ENCODE measurements around the gene PDE2A.

Gene PDE2A

GRCh38 chr11:72546866-72547265 lies 127.4 kb downstream of the PDE2A start:
- H3K4me3 ChIP-seq (ENCODE audit: low read depth, low read length) = no peak overlapping the region
- no peak for TF ChIP-seq CTCF (IDR thresholded peaks at IDR 0.05; ENCODE audit: low read depth, low read length)
- DNase-seq (ENCODE audit: low read depth, low spot score) = no peak
- in situ Hi-C loops (cut with HindIII; ENCODE audit: low sequenced_read_pairs) = no loop called here

- H3K4me3 ChIP-seq (ENCODE audit: low read depth, low read length) = no peak overlapping the region
- in situ Hi-C loops (cut with HindIII; ENCODE audit: low sequenced_read_pairs) = no loop called here
- TF ChIP-seq CTCF (IDR thresholded peaks at IDR 0.05; ENCODE audit: low read depth, low read length) = no peak
- no peak for DNase-seq (ENCODE audit: low read depth, low spot score)
Observed at GRCh38 chr11:72544589-72544988, 129.6 kb downstream of the PDE2A start.

- no peak for TF ChIP-seq CTCF (IDR thresholded peaks at IDR 0.05; ENCODE audit: low read depth, low read length)
- H3K4me3 ChIP-seq (ENCODE audit: low read depth, low read length) = no peak overlapping the region
- DNase-seq (ENCODE audit: low read depth, low spot score) = no peak
- in situ Hi-C loops (cut with HindIII; ENCODE audit: low sequenced_read_pairs) = no loop called here
Observed at GRCh38 chr11:72543849-72544542, 130.2 kb downstream of the PDE2A start.

- TF ChIP-seq CTCF (IDR thresholded peaks at IDR 0.05; ENCODE audit: low read depth, low read length) = no peak
- no peak for DNase-seq (ENCODE audit: low read depth, low spot score)
- in situ Hi-C loops (cut with HindIII; ENCODE audit: low sequenced_read_pairs) = no loop called here
- no peak overlapping the region for H3K4me3 ChIP-seq (ENCODE audit: low read depth, low read length)
Observed at GRCh38 chr11:72541257-72541974, 132.8 kb downstream of the PDE2A start.

- TF ChIP-seq CTCF (IDR thresholded peaks at IDR 0.05; ENCODE audit: low read depth, low read length) = no peak
- in situ Hi-C loops (cut with HindIII; ENCODE audit: low sequenced_read_pairs) = no loop called here
- no peak for DNase-seq (ENCODE audit: low read depth, low spot score)
- no peak overlapping the region for H3K4me3 ChIP-seq (ENCODE audit: low read depth, low read length)
Observed at GRCh38 chr11:72537051-72537450, 137.2 kb downstream of the PDE2A start.

- DNase-seq (ENCODE audit: low read depth, low spot score) = no peak
- in situ Hi-C loops (cut with HindIII; ENCODE audit: low sequenced_read_pairs) = no loop called here
- H3K4me3 ChIP-seq (ENCODE audit: low read depth, low read length) = no peak overlapping the region
- peak; percentile 7 for TF ChIP-seq CTCF (IDR thresholded peaks at IDR 0.05; ENCODE audit: low read depth, low read length)
Observed at GRCh38 chr11:72535194-72535547, 139.1 kb downstream of the PDE2A start.

Data from astrocyte of the spinal cord (primary cell).